BE2C (cell line): Measurements from ENCODE around the gene SPSB3.

Experiments used
- DNase-seq: peaks from one replicate; pipeline ENCODE4 v3.0.0-alpha.2; 2020
- H3K27me3 ChIP-seq: fragments of 250-450 bp; sonication (Bioruptor Pico); 2 replicates; pipeline ENCODE4 v1.5.1; 2020; ENCODE audit warnings: mild to moderate bottlenecking
- H3K36me3 ChIP-seq: fragments of 250-450 bp; sonication (Bioruptor Pico); 2 replicates; pipeline ENCODE4 v1.5.1; 2020; ENCODE audit warnings: mild to moderate bottlenecking
- H3K4me1 ChIP-seq: fragments of 250-450 bp; sonication (Bioruptor Pico); 2 replicates; pipeline ENCODE4 v1.5.1; 2020
- H3K4me3 ChIP-seq: 2 replicates; pipeline ENCODE4 v1.5.1; 2011; ENCODE audit warnings: low read depth, low read length
- H3K9me3 ChIP-seq: fragments of 250-450 bp; sonication (Bioruptor Pico); 2 replicates; pipeline ENCODE4 v1.5.1; 2020
- TF ChIP-seq, protein P1 (sequence below): IDR thresholded peaks from 2 replicates; pipeline ENCODE4 v1.5.1; 2012; ENCODE audit warnings: mild to moderate bottlenecking, low read depth, low read length

The SPSB3 gene

DNA sequence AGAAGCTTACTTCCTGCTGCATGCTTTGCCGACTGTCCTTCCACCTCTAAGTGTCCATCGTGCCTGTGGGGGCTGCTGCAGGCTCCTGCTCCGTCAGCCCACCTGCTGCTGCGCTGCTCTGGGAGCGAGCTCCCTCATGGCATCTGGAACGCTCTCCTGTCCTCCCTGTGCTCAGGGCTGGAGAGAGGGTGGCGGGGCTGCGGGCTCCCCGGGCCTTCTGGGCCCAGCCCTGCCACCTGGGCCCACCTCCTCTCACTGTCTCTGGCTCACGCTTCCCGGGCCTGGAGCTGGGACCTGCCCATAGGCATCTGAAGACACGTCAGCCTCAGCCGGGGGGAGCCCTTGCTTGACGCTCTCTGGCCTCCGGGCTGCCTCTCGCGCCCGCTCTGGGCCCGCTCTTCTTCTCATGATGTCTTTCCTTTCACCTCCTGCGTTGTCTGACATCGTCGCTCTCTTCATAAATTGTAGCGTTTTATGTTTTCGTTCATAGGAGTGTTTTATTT, 38.0 kb downstream of the SPSB3 start:
- no peak for DNase-seq
- Histone ChIP-seq H3K4me3 (no peak overlapping the region), H3K36me3 (peaks cover 30% of the 10 kb centered on the region)

DNA sequence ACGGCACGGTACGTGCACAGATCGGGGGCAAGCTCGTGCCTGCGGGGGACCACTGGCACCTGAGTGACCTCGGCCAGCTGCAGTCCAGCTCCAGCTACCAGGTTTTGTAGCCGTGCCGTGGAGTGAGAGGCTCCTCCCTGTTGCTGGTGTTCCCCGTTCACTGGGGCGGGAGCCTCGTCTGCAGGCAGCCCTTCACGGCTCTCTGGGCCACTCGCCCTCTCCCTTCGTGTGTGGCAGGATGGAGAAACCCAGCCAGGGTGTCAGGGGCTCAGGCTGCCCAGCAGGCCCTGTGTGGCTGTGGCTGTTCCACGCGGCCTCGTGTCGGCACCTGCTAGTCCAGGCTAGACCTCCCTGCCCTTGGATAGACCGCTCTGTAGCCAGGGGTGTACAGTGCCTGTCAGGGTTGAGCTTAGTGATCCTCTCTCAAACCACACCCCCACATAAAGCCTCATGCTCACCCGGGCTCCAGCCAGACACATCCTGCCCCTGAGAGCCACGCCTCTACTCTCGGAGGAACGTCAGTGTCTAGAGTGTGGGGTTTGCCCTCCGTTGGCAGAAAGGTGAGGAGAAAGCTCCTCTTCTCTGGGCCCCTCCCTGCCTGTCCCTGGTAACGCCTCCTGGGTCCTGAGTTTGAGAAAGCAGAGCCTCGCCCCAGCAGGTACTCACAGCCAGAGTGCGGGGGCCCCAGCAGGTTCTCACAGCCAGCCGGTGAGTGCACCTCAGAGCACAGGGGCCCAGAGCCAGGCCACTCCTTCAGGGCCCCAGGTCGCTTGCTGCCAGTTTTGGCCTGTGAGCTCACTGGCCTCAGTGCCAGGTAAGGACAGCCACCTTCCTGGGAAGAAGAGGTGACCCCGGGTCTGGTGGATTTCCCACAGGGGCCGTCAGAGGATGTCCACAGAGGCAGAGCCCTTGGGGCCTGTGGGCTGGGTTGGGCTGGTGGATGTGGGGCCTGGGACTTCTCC, 38.7 kb downstream of the SPSB3 start:
- peaks cover 29% of the 10 kb centered on the region for H3K36me3 ChIP-seq
- H3K4me3 ChIP-seq = no peak overlapping the region
- DNase-seq = no peak

More for the DNA sequence above, 38.0 kb downstream of the SPSB3 start:
- H3K9me3 ChIP-seq = no peaks in the 10 kb centered on the region
- no peaks in the 10 kb centered on the region for H3K4me1 ChIP-seq
- TF ChIP-seq, protein P1, sequence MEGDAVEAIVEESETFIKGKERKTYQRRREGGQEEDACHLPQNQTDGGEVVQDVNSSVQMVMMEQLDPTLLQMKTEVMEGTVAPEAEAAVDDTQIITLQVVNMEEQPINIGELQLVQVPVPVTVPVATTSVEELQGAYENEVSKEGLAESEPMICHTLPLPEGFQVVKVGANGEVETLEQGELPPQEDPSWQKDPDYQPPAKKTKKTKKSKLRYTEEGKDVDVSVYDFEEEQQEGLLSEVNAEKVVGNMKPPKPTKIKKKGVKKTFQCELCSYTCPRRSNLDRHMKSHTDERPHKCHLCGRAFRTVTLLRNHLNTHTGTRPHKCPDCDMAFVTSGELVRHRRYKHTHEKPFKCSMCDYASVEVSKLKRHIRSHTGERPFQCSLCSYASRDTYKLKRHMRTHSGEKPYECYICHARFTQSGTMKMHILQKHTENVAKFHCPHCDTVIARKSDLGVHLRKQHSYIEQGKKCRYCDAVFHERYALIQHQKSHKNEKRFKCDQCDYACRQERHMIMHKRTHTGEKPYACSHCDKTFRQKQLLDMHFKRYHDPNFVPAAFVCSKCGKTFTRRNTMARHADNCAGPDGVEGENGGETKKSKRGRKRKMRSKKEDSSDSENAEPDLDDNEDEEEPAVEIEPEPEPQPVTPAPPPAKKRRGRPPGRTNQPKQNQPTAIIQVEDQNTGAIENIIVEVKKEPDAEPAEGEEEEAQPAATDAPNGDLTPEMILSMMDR = no peak
- no peaks in the 10 kb centered on the region for H3K27me3 ChIP-seq

DNA sequence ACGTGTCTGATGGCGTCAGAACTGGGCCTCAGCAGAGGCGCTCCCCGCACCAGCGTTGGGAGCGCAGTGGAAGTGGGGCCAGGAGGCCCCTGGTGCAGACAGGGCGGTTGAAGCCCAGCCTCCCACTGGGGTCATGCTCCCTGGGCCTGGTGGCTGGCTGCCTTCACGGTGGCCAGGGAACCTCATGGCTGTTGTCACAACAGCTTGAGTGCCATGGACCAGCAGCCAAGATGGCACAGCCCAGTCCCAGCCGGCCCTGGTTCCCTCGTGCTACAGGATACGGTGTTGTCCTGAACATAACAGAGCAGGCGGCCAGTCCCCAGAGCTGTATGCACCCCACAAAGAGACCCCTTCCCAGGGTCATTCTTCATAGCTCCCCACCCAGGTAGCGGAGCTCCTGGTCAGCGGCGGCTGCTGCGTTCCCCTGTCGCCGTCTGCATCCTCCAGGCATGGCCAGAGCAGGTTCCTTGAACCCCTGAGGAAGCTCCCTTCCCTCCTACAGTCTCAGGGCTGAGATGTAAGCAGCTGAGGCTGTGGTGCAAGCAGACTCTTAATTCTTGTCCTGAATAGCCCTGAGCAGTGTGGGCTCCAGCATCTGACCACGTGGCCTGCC, 40.7 kb downstream of the SPSB3 start:
- TF ChIP-seq, protein P1 = no peak
- H3K36me3 ChIP-seq = peaks cover 19% of the 10 kb centered on the region
- no peaks in the 10 kb centered on the region for H3K4me1 ChIP-seq

More for the DNA sequence above, 38.7 kb downstream of the SPSB3 start:
- Histone ChIP-seq H3K27me3 (no peaks in the 10 kb centered on the region), H3K9me3 (no peaks in the 10 kb centered on the region), H3K4me1 (no peaks in the 10 kb centered on the region)
- TF ChIP-seq, protein P1 = no peak

DNA sequence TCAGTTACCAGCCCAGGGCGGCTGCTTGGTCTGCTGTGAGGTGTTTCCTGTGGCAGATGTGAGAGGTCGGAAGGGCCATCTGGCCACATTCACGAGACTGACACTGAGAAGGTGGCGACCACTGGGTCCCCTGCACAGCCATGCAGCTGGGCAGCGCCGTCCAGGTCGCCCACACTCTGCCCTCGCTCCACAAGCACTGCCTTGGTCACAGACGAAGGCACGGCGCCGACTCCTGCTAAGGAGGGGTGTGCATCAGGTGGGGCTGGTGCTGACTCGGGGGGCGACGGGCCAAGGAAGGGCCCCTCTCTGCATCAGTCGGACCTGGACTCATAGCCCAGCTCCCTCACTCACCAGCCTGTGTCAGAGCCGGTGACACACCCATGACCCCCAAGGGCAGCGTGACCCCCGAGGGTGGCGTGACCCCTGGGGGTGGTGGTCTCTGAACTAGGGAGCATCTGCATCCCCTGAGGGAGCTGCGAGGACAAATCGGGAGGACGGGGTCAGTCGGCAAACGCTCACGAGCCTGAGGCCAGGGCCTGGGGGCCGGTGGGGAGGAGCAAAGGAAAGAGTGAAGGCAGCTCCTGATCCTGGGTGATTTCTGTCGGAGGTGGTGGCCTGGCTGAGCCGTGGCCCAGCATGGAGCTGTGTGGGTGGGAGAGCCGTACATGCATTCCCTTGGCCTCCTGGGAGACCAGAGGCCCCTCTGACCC, 41.4 kb downstream of the SPSB3 start:
- no peak for DNase-seq
- peaks cover 19% of the 10 kb centered on the region for H3K36me3 ChIP-seq
- no peaks in the 10 kb centered on the region for H3K27me3 ChIP-seq
- TF ChIP-seq, protein P1 = no peak
- no peak overlapping the region for H3K4me3 ChIP-seq
- no peaks in the 10 kb centered on the region for H3K9me3 ChIP-seq
- H3K4me1 ChIP-seq = no peaks in the 10 kb centered on the region

More for the DNA sequence above, 40.7 kb downstream of the SPSB3 start:
- Histone ChIP-seq H3K4me3 (no peak overlapping the region), H3K27me3 (no peaks in the 10 kb centered on the region), H3K9me3 (no peaks in the 10 kb centered on the region)
- DNase-seq = no peak

DNA sequence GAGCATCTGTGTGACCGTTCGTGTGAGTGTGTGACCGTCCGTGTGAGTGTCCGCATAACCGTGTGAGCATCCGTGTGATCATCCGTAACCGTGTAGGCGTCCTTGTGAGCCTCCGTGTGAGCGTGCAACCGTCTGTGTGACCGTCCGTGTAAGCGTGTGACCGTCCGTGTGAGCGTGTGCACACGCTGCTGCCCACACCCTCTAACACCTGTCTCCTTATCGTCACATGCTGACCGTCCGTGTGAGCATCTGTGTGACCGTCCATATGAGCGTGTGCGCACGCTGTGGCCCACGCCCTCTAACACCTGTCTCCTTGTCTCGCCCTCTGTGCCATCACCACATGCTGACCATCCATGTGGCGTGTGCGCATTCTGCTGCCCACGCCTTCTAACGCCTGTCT, 42.1 kb downstream of the SPSB3 start:
- no peaks in the 10 kb centered on the region for H3K4me1 ChIP-seq
- TF ChIP-seq, protein P1 = no peak

More for the DNA sequence above, 42.1 kb downstream of the SPSB3 start:
- no peaks in the 10 kb centered on the region for H3K27me3 ChIP-seq
- peaks cover 19% of the 10 kb centered on the region for H3K36me3 ChIP-seq
- no peak for DNase-seq
- no peak overlapping the region for H3K4me3 ChIP-seq
- no peaks in the 10 kb centered on the region for H3K9me3 ChIP-seq
